Suppressor macrophage treated with lipopolysaccharide for 1 hour (primary cell): ENCODE measurements around the gene CCDC117.
"Not testable (repeated sequence)": the region's sequence is repeated elsewhere in the genome, so short reads cannot be mapped to it uniquely, and the experiment has no call there.

Experiments
- DNase-seq, 3 donors: peaks; one replicate each; pipeline ENCODE4 v3.0.0-alpha.2; 2020 to 2022

Gene CCDC117, protein sequence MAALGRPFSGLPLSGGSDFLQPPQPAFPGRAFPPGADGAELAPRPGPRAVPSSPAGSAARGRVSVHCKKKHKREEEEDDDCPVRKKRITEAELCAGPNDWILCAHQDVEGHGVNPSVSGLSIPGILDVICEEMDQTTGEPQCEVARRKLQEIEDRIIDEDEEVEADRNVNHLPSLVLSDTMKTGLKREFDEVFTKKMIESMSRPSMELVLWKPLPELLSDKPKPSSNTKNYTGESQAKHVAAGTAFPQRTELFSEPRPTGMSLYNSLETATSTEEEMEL

DNA sequence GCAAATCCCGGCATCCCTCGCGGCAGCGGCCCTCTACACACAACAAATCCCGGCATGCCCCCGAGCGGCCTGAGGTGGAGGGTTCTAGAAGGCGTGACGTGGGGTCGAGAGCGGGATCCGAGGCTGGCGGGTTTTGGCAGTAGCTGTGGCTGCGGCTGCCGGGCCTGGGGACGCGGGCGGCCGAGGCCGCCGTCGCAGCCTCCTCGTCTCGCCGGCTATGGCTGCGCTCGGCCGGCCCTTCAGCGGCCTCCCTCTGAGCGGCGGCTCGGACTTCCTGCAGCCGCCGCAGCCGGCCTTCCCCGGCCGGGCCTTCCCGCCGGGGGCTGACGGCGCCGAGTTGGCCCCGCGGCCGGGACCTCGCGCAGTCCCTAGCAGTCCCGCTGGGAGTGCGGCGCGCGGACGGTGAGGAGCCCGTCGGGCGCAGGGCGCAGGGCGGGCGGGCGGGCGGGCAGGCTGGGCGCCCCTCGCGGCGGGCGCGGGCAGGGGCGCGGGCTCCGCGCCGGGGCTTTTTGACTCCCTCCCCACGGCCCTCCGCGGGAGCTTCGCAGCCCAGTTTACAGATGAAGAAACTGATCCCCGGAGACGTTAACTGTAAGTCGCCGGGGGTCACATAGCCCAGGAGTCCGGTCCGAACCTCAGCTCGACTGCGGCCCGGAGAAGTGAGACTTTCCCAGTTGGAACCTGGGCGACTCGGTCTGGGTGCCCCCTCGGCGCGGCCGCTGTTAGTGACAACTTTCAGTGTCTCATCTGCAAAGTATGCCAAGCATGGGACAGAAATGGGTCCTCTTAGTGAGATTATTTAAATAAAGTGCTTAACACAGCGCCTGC is at the start of gene CCDC117:
Gene CCDC117 (plus strand): TSS at position 63 of the 828 bp plus-strand sequence. CDS start 155 bp downstream, at position 218.
- DNase-seq = peak; percentile 95 to 97 (median 96)

GRCh38 chr22:28728002-28728401 is 44.5 kb upstream of the CCDC117 start:
- DNase-seq = no peak

GRCh38 chr22:28728621-28729313 is 43.7 kb upstream of the CCDC117 start:
- DNase-seq = peak; percentile 62 to 82 (median 69)

GRCh38 chr22:28730179-28730578 is 42.3 kb upstream of the CCDC117 start:
- peak; percentile 56 to 74 (median 71) for DNase-seq

DNA sequence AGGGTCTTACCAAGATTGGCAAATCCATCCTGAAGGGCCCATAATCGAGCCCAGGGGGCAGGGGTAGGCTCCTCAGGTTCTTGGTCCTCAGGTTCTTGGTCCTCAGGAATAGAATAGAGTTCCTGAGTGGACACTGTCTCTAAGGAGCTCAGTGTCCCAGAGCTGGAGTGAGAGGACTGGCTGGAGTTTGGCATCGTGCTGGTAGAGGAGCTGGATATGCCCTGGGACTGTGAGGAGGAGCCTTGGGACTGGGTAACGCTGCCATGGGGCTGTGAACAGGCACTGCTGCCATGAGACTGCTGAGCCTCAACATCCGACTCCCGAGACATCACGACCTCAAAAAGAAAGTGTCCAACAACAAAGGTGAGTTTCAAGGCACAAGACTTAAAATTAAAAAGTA is 38.1 kb upstream of the CCDC117 start:
- no peak for DNase-seq

DNA sequence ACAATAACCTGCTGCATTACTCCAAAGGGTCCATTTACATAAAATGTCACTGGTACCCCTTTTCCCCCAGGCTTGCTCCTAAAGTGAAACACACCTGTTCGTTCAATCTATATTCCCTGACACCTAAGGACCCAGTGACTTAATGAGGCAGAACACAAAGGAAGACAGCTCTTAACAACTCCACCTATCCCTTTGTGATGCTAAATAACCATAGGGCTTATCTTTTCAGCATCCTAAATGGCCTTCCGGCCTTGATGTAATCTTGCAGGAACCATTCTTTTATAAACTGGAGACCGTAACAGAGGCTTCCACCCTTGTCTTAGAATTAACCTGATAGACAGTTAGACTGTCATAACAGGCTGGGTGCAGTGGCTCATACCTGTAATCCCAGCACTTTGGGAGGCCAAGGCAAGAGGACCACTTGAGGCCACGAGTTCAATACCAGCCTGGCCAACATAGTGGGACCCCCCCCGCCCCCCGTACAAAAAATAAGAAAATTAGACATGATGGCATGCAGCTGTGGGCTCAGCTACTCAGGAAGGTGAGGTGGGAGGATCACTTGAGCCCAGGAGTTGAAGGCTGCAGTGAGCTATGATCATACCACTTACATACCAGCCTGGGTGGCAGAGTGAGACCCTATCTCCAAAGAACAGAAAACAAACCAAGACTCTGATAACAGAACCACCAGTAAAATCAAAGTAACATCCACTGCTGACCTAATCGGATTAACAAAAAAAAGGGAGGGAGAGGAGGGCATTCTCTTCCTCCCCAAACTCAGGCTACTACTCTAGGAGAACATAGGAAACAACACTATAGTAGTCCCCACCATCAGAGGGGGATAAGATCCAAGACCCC is 36.0 kb upstream of the CCDC117 start:
- no peak for DNase-seq

GRCh38 chr22:28737701-28738100 is 34.8 kb upstream of the CCDC117 start:
- DNase-seq = no peak

DNA sequence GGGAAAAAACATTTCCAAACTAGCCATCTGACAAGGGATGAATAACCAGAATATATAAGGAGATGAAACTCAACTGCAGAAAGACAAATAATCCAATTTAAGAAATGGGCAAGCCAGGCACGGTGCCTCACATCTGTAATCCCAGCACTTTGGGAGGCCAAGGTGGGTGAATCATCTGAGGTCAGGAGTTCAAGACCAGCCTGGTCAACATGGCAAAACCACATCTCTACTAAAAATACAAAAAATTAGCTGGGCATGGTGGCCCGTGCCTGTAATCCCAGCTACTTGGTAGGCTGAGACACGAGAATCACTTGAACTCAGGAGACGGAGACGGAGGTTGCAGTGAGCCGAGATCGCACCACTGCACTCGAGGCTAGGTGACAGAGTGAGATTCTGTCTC is 33.6 kb upstream of the CCDC117 start:
- DNase-seq = not testable (repeated sequence)

- DNase-seq = no peak
Observed at GRCh38 chr22:28741200-28741784, 31.2 kb upstream of the CCDC117 start.

GRCh38 chr22:28741785-28742561 is 30.5 kb upstream of the CCDC117 start, which contains the start of the genes CHEK2 and HSCB:
Gene CHEK2 (minus strand): TSS chr22:28741820. CDS start chr22:28734721, 7,099 bp downstream.
Gene HSCB (plus strand): TSS chr22:28742039. CDS start chr22:28742096, 57 bp downstream.
- peak; percentile 98 to 99 (median 98) for DNase-seq

DNA sequence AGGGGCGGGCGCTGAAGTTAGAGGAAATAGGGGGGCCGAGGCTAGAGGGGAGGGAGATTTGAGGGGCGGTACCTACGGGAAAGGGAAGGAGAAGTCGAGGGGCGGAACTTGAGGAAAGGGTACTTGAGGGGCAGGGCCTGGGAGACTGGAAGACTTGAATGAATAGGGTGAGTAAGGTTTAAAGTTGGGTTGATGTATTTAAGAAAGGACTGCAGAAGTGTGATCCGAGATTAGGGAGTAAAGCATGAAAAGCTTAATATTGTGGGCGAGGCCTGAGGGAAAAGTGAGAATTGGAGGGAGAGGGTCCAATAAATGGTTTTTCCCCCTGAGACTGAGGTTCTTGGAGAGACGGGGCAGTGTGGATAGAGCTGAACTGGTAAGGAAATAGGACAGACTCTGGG is 29.9 kb upstream of the CCDC117 start:
- DNase-seq = no peak

GRCh38 chr22:28743852-28744251 is 28.6 kb upstream of the CCDC117 start:
- no peak for DNase-seq

DNA sequence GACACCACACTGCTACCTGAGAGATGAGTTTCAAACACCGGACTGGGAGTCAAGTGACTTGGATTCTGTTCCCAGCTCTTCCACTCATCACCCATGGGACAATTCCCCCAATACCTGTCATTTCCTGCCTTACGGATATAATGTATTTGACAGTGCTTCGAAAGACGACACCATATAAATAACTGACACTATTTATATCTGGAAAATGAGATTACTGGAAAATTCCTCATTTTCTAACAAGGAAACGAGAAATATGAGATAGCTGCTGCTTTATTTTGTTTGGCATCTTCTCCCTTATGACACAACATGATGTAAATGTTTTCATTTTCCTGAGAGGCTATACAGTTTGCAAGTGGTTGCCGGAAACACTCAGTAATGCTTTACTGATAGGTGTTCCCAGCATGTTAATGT is 22.0 kb upstream of the CCDC117 start:
- no peak for DNase-seq

DNA sequence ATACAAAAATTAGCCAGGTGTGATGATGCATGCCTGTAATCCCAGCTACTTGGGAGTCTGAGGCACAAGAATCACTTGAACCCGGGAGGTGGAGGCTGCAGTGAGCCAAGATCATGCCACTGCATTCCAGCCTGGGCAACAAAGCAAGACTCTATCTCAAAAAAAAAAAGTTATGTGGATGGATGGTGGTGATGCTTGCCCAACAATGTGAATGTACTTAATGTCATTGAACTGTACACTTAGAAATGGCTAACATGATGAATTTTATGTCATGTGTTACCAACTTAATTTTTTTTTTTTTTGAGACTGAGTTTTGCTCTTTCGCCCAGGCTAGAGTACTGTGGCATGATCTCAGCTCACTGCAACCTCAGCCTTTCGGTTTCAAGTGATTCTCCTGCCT is 18.0 kb upstream of the CCDC117 start:
- not testable (repeated sequence) for DNase-seq

DNA sequence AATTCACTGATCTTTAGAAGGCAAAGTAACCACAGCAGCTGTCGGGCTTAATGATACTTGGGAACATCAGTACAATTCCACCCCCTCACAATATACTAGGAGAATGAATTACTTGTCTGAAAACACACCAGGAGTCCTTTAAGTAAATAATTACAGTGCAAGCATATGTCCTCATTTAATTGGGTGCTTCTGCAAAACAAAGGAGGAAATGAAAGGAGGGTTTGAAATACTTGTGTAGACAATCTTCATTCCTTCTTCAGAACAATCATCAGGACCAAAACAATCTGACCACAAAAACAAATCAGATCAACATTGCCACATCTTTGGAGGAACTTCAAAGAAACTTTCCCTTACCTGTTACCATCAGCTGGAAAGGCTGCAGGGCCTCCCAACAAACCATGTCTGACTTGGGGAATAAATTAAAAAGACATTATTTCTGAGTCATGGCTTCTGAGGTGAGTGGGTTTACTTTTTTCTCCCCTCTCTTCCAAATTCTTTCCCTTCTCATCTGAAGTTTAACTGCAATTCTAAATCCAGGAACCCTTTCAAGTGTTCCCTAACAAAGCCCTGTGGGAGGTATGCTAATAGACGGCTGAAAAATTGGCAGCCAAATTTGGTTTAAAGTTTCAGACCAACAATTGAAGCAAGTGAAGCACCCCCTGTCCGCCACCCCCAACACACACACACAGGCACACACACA is 12.5 kb upstream of the CCDC117 start:
- DNase-seq = peak in 2 of 3 donors; percentile 30 to 36

- no peak for DNase-seq
Observed at GRCh38 chr22:28761449-28761755, 11.1 kb upstream of the CCDC117 start.

DNA sequence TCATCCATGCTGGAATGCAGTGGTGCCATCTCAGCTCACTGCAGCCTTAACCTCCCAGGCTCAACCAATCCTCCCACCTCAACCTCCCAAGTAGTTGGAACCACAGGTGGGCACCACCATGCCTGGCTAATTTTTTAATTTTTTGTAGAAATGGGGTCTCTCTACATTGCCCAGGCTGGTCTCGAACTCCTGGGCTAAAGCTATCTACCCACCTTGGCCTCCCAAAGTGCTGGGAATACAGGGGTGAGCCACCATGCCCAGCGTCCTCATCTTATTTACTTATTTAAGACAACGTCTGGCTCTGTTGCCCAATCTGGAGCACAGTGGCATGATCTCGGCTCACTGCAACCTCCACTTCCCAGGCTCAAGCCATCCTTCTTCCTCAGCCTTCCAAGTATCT is 10.5 kb upstream of the CCDC117 start:
- not testable (repeated sequence) for DNase-seq

GRCh38 chr22:28766628-28767027 is 5.9 kb upstream of the CCDC117 start:
- no peak for DNase-seq

DNA sequence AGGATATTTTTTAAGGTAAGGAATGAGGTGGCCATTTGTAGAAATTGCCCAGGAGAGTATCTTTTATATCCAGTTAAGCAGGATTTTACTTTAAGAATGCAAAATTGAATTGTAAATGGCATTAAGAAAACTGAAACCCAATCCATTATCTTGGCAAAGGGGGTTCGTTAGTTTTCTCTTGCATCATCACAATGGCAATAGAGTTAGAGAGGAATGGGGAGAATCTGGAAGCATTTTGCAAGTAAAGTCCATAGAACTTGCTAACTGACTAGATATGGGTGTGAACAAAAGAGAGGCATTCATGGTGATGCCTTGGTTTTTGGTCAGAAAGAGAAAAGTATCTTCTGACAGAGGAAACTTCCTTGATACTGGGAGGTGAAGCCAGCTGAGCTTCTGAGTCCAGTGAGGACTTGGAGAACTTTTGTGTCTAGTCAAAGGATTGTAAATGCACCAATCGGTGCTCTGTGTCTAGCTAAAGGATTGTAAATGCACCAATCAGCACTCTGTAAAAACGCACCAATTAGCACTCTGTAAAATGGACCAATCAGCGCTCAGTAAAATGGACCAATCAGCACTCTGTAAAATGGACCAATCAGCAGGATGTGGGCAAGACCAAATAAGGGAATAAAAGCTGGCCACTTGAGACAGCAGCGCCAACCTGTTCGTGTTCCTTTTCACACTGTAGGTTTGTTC is 3.6 kb upstream of the CCDC117 start:
- DNase-seq = no peak
